SH-SY5Y (cell line): ENCODE results near the gene REC114.

Experiments
- GATA2 ChIP-seq: IDR thresholded peaks from 2 replicates; pipeline ENCODE4 v1.6.1; 2011; ENCODE audit warnings: mild to moderate bottlenecking, low read depth, low read length
- GATA3 ChIP-seq: IDR thresholded peaks from 2 replicates; pipeline ENCODE4 v1.6.1; 2011; ENCODE audit warnings: low read depth, mild to moderate bottlenecking, low read length, moderate library complexity

GRCh38 chr15:73539212-73540128 lies 96.5 kb downstream of the REC114 start:
- no peak for TF ChIP-seq GATA2
- TF ChIP-seq GATA3: no peak
